Osteocyte (in vitro differentiated cells): Measurements from ENCODE around the gene TIE1. TPM values are rescaled to one million over a fixed set of nuclear protein-coding genes. Genes with fewer than 3 reads are reported as not detected.

Source experiments
- DNase-seq: peaks from one replicate; pipeline ENCODE4 v3.0.0; 2021; ENCODE audit warnings: mixed read lengths; ENCODE audit not compliant: unreplicated experiment; ENCODE audit errors: extremely low spot score
- H3K27ac Mint-ChIP-seq: one replicate; pipeline ENCODE4 v1.8.0; 2021; ENCODE audit warnings: mild to moderate bottlenecking, mixed read lengths; ENCODE audit not compliant: unreplicated experiment
- H3K27me3 Mint-ChIP-seq: one replicate; pipeline ENCODE4 v1.8.0; 2021; ENCODE audit warnings: mixed read lengths; ENCODE audit not compliant: unreplicated experiment
- H3K36me3 Mint-ChIP-seq: one replicate; pipeline ENCODE4 v1.8.0; 2021; ENCODE audit warnings: mixed read lengths; ENCODE audit not compliant: unreplicated experiment
- H3K4me1 Mint-ChIP-seq: one replicate; pipeline ENCODE4 v1.8.0; 2021; ENCODE audit warnings: mixed read lengths; ENCODE audit not compliant: unreplicated experiment
- H3K4me3 Mint-ChIP-seq: one replicate; pipeline ENCODE4 v1.8.0; 2021; ENCODE audit warnings: mild to moderate bottlenecking, moderate library complexity, mixed read lengths; ENCODE audit not compliant: unreplicated experiment
- H3K9me3 Mint-ChIP-seq: one replicate; pipeline ENCODE4 v1.8.0; 2021; ENCODE audit warnings: mixed read lengths; ENCODE audit not compliant: unreplicated experiment
- CTCF ChIP-seq: fragments of 200-600 bp; sonication (generic); IDR thresholded peaks from 2 replicates; pipeline ENCODE4 v1.5.0; 2021; ENCODE audit warnings: antibody characterized with exemption, mild to moderate bottlenecking, moderate library complexity
- total RNA-seq: library from RNA; stranded (reverse); gene quantifications from 2 replicates; pipeline ENCODE4 v1.2.1, GENCODE V29; 2021

Gene TIE1
- total RNA-seq, 1 donor from 2014 or later: not detected

GRCh38 chr1:43358121-43358745, 57.5 kb downstream of the TIE1 start:
- H3K27me3 Mint-ChIP-seq: no peaks in the 10 kb centered on the region
- peaks cover 6% of the 10 kb centered on the region for H3K36me3 Mint-ChIP-seq
- peaks cover 38% of the 10 kb centered on the region for H3K4me1 Mint-ChIP-seq
- DNase-seq: no peak
- TF ChIP-seq CTCF: peak; percentile 48
- H3K27ac Mint-ChIP-seq: peak overlapping the region; percentile 94
- H3K9me3 Mint-ChIP-seq: no peaks in the 10 kb centered on the region
- peak overlapping the region; percentile 88 for H3K4me3 Mint-ChIP-seq

- TF ChIP-seq CTCF: no peak
- Mint-ChIP-seq H3K27me3 (no peaks in the 10 kb centered on the region), H3K27ac (peak within 1 kb of the TSS; percentile 94), H3K4me1 (peaks cover 40% of the 10 kb centered on the region), H3K9me3 (no peaks in the 10 kb centered on the region), H3K4me3 (peak within 1 kb of the TSS; percentile 88), H3K36me3 (peaks cover 10% of the 10 kb centered on the region)
- DNase-seq: peak; percentile 99
Observed at GRCh38 chr1:43358746-43359693, 58.2 kb downstream of the TIE1 start, which contains the start of gene CDC20. CDC20 (plus strand) TSS chr1:43358981; CDS start chr1:43359216, 235 bp downstream.

- Mint-ChIP-seq H3K4me3 (peak overlapping the region; percentile 88), H3K36me3 (peaks cover 14% of the 10 kb centered on the region), H3K9me3 (no peaks in the 10 kb centered on the region), H3K27me3 (no peaks in the 10 kb centered on the region), H3K27ac (peak overlapping the region; percentile 21), H3K4me1 (peaks cover 40% of the 10 kb centered on the region)
- TF ChIP-seq CTCF: no peak
- no peak for DNase-seq
Observed at GRCh38 chr1:43359696-43360095, 58.9 kb downstream of the TIE1 start.

GRCh38 chr1:43360616-43361015, 59.8 kb downstream of the TIE1 start:
- peaks cover 44% of the 10 kb centered on the region for H3K4me1 Mint-ChIP-seq
- no peak for TF ChIP-seq CTCF
- H3K4me3 Mint-ChIP-seq: peak overlapping the region; percentile 88
- H3K27me3 Mint-ChIP-seq: no peaks in the 10 kb centered on the region
- H3K9me3 Mint-ChIP-seq: no peaks in the 10 kb centered on the region
- H3K36me3 Mint-ChIP-seq: peaks cover 19% of the 10 kb centered on the region
- H3K27ac Mint-ChIP-seq: no peak overlapping the region
- DNase-seq: no peak
